CD4-positive, alpha-beta T cell (primary cell): ENCODE results near the gene IL15. TPM values are rescaled to one million over a fixed set of nuclear protein-coding genes. Genes with fewer than 3 reads are reported as not detected.

ENCODE experiments used
- ATAC-seq: fragments of 200-7000 bp; cut with Tn5 transposase; one replicate; pipeline ENCODE4 v1.10.0; 2022; ENCODE audit warnings: mild to moderate bottlenecking; ENCODE audit not compliant: poor library complexity
- CTCF ChIA-PET: fragments of 350-600 bp; sonication (Branson Sonifier 250); formaldehyde crosslinking; loops from one replicate; lab custom pipeline; 2021; ENCODE audit warnings: antibody characterized with exemption, inconsistent platforms; lab: Charles Lee
- POLR2A ChIA-PET: fragments of 350-600 bp; sonication (Branson Sonifier 250); formaldehyde crosslinking; loops from one replicate; lab custom pipeline; 2021; ENCODE audit warnings: antibody characterized with exemption, inconsistent platforms; lab: Charles Lee
- DNase-seq, 14 experiments: peaks; one replicate each; pipeline ENCODE4 v3.0.0-alpha.2; 2013 to 2020; ENCODE audit warnings: mixed read lengths in 2 of 14
- H3K27ac ChIP-seq, 2 donors: one replicate each; pipeline versions ENCODE4 v1.5.1 to v1.7.0; 2013; ENCODE audit warnings: low read length in 2 of 2, low read depth in 1 of 2, mild to moderate bottlenecking in 1 of 2
- H3K27me3 ChIP-seq, 2 experiments: 1 replicate in 1 of 2; 2 replicates in 1 of 2; pipeline versions ENCODE4 v1.6.1 to v1.7.0; 2013; ENCODE audit warnings: low read length in 2 of 2, control low read depth in 1 of 2, mild to moderate bottlenecking in 1 of 2, moderate library complexity in 1 of 2; ENCODE audit not compliant: insufficient read depth in 2 of 2, control insufficient read depth in 1 of 2
- H3K36me3 ChIP-seq: one replicate; pipeline ENCODE4 v1.6.1; 2013; ENCODE audit warnings: low read length, control low read depth; ENCODE audit not compliant: insufficient read depth
- H3K4me1 ChIP-seq: one replicate; pipeline ENCODE4 v1.6.1; 2013; ENCODE audit warnings: low read length, control low read depth; ENCODE audit not compliant: insufficient read depth
- H3K4me3 ChIP-seq: one replicate; pipeline ENCODE4 v1.5.1; 2013; ENCODE audit warnings: mild to moderate bottlenecking, low read length, moderate library complexity
- H3K9me3 ChIP-seq, 2 experiments: 1 replicate in 1 of 2; 2 replicates in 1 of 2; pipeline versions ENCODE4 v1.6.1 to v1.7.0; 2013; ENCODE audit warnings: low read length in 2 of 2, mild to moderate bottlenecking in 2 of 2, control low read depth in 1 of 2, moderate library complexity in 1 of 2; ENCODE audit not compliant: control insufficient read depth in 1 of 2, insufficient read depth in 1 of 2
- H3K27ac Mint-ChIP-seq: one replicate; pipeline ENCODE4 v1.8.0; 2020; ENCODE audit warnings: mixed read lengths
- H3K27me3 Mint-ChIP-seq: one replicate; pipeline ENCODE4 v1.8.0; 2021; ENCODE audit warnings: mixed read lengths
- H3K36me3 Mint-ChIP-seq: one replicate; pipeline ENCODE4 v1.8.0; 2021; ENCODE audit warnings: low read depth, mixed read lengths
- H3K4me1 Mint-ChIP-seq: one replicate; pipeline ENCODE4 v1.8.0; 2021; ENCODE audit warnings: low read depth, mixed read lengths
- H3K4me3 Mint-ChIP-seq: one replicate; pipeline ENCODE4 v1.8.0; 2020; ENCODE audit warnings: mild to moderate bottlenecking, mixed read lengths
- H3K9me3 Mint-ChIP-seq: one replicate; pipeline ENCODE4 v1.8.0; 2020; ENCODE audit warnings: mixed read lengths
- CTCF ChIP-seq: fragments of 200-600 bp; IDR thresholded peaks from one replicate; pipeline ENCODE4 v1.8.0; 2022; ENCODE audit warnings: antibody characterized with exemption, mild to moderate bottlenecking
- intact Hi-C, 2 experiments: fragments of 100-400 bp; cut with DNase I in 1 of 2; cut with micrococcal nuclease in 1 of 2; formaldehyde crosslinking; loops; one replicate each; pipeline versions ENCODE4 v1.15.1 to v1.9.0; 2023 to 2025; cut with DNase I, micrococcal nuclease
- total RNA-seq, 174 experiments: library from RNA in 2 of 174; stranded (reverse) in 2 of 174; gene quantifications; one replicate each; pipeline ENCODE4 v1.2.3 and lab custom pipeline; 2021 to 2026

IL15 gene
- total RNA-seq, 2 experiments from 2014 or later: 0.60 to 1.3 TPM

GRCh38 chr4:141669501-141669900, 33.1 kb downstream of the IL15 start:
- POLR2A ChIA-PET: no interaction called here
- Histone ChIP-seq H3K27ac (no peak overlapping the region), H3K4me1 (no peaks in the 10 kb centered on the region), H3K27me3 (no peaks in the 10 kb centered on the region), H3K36me3 (no peaks in the 10 kb centered on the region), H3K4me3 (no peak overlapping the region), H3K9me3 (no peaks in the 10 kb centered on the region)
- Mint-ChIP-seq H3K4me3 (no peak overlapping the region), H3K27ac (no peak overlapping the region), H3K9me3 (no peaks in the 10 kb centered on the region), H3K36me3 (no peaks in the 10 kb centered on the region), H3K4me1 (no peaks in the 10 kb centered on the region), H3K27me3 (peaks cover 9% of the 10 kb centered on the region)
- ATAC-seq (no peak), DNase-seq (no peak)
- intact Hi-C loops: no loop called here
- CTCF ChIA-PET: no interaction called here
- no peak for TF ChIP-seq CTCF

DNA sequence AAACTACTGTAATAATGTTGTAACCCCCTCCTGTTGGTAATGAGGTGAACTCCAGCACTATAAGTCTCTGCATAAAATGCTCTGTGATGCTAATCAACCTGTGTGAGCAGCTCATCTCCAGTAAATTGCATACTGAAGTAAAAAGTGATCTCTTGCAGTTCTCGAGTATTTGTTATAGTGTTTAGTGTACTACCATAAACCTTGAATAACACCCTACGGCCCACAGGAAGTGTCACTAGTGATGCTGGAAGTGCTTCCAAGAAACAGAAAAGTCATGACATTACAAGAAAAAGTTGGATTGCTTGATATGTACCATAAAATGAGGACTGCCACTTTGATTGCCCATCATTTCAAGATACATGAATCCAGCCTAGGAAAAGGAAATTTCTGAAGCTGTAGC, 39.0 kb downstream of the IL15 start:
- ATAC-seq (no peak), DNase-seq (no peak)
- ChIA-PET POLR2A (no interaction called here), CTCF (no interaction called here)
- intact Hi-C loops: no loop called here
- H3K27ac Mint-ChIP-seq: no peak overlapping the region
- Histone ChIP-seq H3K4me1 (no peaks in the 10 kb centered on the region), H3K4me3 (no peak overlapping the region), H3K9me3 (no peaks in the 10 kb centered on the region), H3K36me3 (no peaks in the 10 kb centered on the region), H3K27me3 (no peaks in the 10 kb centered on the region), H3K27ac (no peak overlapping the region)
- TF ChIP-seq CTCF: no peak
- no peak overlapping the region for H3K4me3 Mint-ChIP-seq
- H3K4me1 Mint-ChIP-seq: no peaks in the 10 kb centered on the region
- no peaks in the 10 kb centered on the region for H3K9me3 Mint-ChIP-seq
- H3K36me3 Mint-ChIP-seq: no peaks in the 10 kb centered on the region
- H3K27me3 Mint-ChIP-seq: peaks cover 4% of the 10 kb centered on the region

DNA sequence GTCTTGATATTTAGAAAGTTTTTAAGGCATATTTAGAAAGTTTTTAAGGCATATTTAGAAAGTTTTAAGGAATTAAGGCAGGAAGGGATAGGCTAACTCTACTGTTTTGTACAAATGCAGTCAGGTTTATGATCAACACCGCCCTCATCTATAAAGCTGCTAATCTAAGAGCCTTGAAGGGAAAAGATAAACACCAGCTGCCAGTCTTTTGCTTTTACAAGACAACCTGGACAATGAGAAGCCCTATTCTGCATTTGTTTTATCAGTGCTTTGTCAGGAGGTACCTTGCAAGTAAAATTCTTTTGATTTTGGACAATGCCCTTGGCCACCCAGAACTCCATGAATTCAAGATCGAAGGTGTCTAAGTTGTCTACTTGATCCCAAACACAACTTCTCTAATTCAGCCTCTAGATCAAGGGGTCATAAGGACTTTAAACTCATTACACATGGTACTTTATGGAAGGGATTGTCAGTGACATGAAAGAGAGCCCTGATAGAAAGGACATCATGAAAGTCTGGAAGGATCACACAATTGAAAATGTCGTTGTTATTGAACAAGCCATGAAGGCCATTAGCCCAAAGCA, 39.8 kb downstream of the IL15 start:
- ChIA-PET CTCF (no interaction called here), POLR2A (no interaction called here)
- Mint-ChIP-seq H3K27me3 (peaks cover 4% of the 10 kb centered on the region), H3K4me1 (no peaks in the 10 kb centered on the region), H3K27ac (no peak overlapping the region), H3K36me3 (no peaks in the 10 kb centered on the region), H3K9me3 (no peaks in the 10 kb centered on the region), H3K4me3 (no peak overlapping the region)
- no peak for TF ChIP-seq CTCF
- H3K27ac ChIP-seq: no peak overlapping the region
- H3K9me3 ChIP-seq: no peaks in the 10 kb centered on the region
- intact Hi-C loops: no loop called here
- no peak for ATAC-seq
- no peaks in the 10 kb centered on the region for H3K27me3 ChIP-seq
- H3K36me3 ChIP-seq: no peaks in the 10 kb centered on the region
- H3K4me3 ChIP-seq: no peak overlapping the region
- no peaks in the 10 kb centered on the region for H3K4me1 ChIP-seq
- DNase-seq: no peak
